Activated naive CD8-positive, alpha-beta T cell treated with anti-CD3 and anti-CD28 coated beads, Interleukin-2, amount 50 U/mL, for 24 hours (primary cell): ENCODE measurements around the gene RO60.

Source experiments
- ATAC-seq: fragments of 150-1000 bp; cut with Tn5 transposase; one replicate; pipeline ENCODE4 v1.10.0; 2021
- DNase-seq: peaks from one replicate; pipeline ENCODE4 v3.0.0; 2021
- H3K27ac Mint-ChIP-seq: one replicate; pipeline ENCODE4 v1.8.0; 2021; ENCODE audit warnings: mild to moderate bottlenecking, mixed read lengths
- H3K27me3 Mint-ChIP-seq: one replicate; pipeline ENCODE4 v1.8.0; 2021; ENCODE audit warnings: mixed read lengths
- H3K36me3 Mint-ChIP-seq: one replicate; pipeline ENCODE4 v1.8.0; 2021; ENCODE audit warnings: low read depth, mixed read lengths
- H3K4me1 Mint-ChIP-seq: one replicate; pipeline ENCODE4 v1.8.0; 2021; ENCODE audit warnings: mixed read lengths
- H3K4me3 Mint-ChIP-seq: one replicate; pipeline ENCODE4 v1.8.0; 2021; ENCODE audit warnings: mild to moderate bottlenecking, moderate library complexity, mixed read lengths
- H3K9me3 Mint-ChIP-seq: one replicate; pipeline ENCODE4 v1.8.0; 2021; ENCODE audit warnings: mixed read lengths

The RO60 gene

GRCh38 chr1:193077991-193078390, 18.6 kb downstream of the RO60 start:
- peaks cover 3% of the 10 kb centered on the region for H3K9me3 Mint-ChIP-seq
- peaks cover 63% of the 10 kb centered on the region for H3K36me3 Mint-ChIP-seq
- no peak overlapping the region for H3K27ac Mint-ChIP-seq
- H3K4me1 Mint-ChIP-seq, result peaks cover 5% of the 10 kb centered on the region
- no peak overlapping the region for H3K4me3 Mint-ChIP-seq
- ATAC-seq (no peak), DNase-seq (no peak)
- no peaks in the 10 kb centered on the region for H3K27me3 Mint-ChIP-seq

GRCh38 chr1:193079187-193079586, 19.8 kb downstream of the RO60 start:
- Mint-ChIP-seq H3K4me3 (no peak overlapping the region), H3K27me3 (no peaks in the 10 kb centered on the region), H3K9me3 (peaks cover 3% of the 10 kb centered on the region), H3K4me1 (peaks cover 5% of the 10 kb centered on the region), H3K36me3 (peaks cover 61% of the 10 kb centered on the region), H3K27ac (no peak overlapping the region)
- no peak for ATAC-seq
- DNase-seq, result no peak

GRCh38 chr1:193083365-193084088, 24.1 kb downstream of the RO60 start:
- H3K36me3 Mint-ChIP-seq, result peaks cover 44% of the 10 kb centered on the region
- H3K4me1 Mint-ChIP-seq, result no peaks in the 10 kb centered on the region
- no peaks in the 10 kb centered on the region for H3K27me3 Mint-ChIP-seq
- ATAC-seq, result no peak
- DNase-seq, result no peak
- no peaks in the 10 kb centered on the region for H3K9me3 Mint-ChIP-seq
- H3K4me3 Mint-ChIP-seq, result no peak overlapping the region
- H3K27ac Mint-ChIP-seq, result no peak overlapping the region

GRCh38 chr1:193085263-193085662, 25.9 kb downstream of the RO60 start:
- H3K4me3 Mint-ChIP-seq, result no peak overlapping the region
- ATAC-seq, result no peak
- peaks cover 33% of the 10 kb centered on the region for H3K36me3 Mint-ChIP-seq
- no peaks in the 10 kb centered on the region for H3K4me1 Mint-ChIP-seq
- H3K27ac Mint-ChIP-seq, result no peak overlapping the region
- H3K9me3 Mint-ChIP-seq, result no peaks in the 10 kb centered on the region
- no peak for DNase-seq
- H3K27me3 Mint-ChIP-seq, result no peaks in the 10 kb centered on the region

GRCh38 chr1:193086342-193086741, 26.9 kb downstream of the RO60 start:
- Mint-ChIP-seq H3K27me3 (no peaks in the 10 kb centered on the region), H3K4me3 (no peak overlapping the region), H3K36me3 (peaks cover 29% of the 10 kb centered on the region), H3K27ac (no peak overlapping the region), H3K9me3 (no peaks in the 10 kb centered on the region), H3K4me1 (no peaks in the 10 kb centered on the region)
- ATAC-seq (no peak), DNase-seq (no peak)

- Mint-ChIP-seq H3K27me3 (no peaks in the 10 kb centered on the region), H3K27ac (no peak overlapping the region)
These were observed 28.5 kb downstream of the RO60 start for GRCh38 chr1:193087893-193088292.

GRCh38 chr1:193090865-193091264, 31.5 kb downstream of the RO60 start:
- Mint-ChIP-seq H3K27ac (no peak overlapping the region), H3K4me1 (no peaks in the 10 kb centered on the region), H3K36me3 (peaks cover 13% of the 10 kb centered on the region), H3K9me3 (no peaks in the 10 kb centered on the region), H3K4me3 (no peak overlapping the region), H3K27me3 (no peaks in the 10 kb centered on the region)
- no peak for ATAC-seq
- no peak for DNase-seq

More at GRCh38 chr1:193087893-193088292, 28.5 kb downstream of the RO60 start:
- no peak for ATAC-seq
- DNase-seq, result no peak
- Mint-ChIP-seq H3K4me1 (no peaks in the 10 kb centered on the region), H3K4me3 (no peak overlapping the region), H3K36me3 (peaks cover 20% of the 10 kb centered on the region), H3K9me3 (no peaks in the 10 kb centered on the region)

GRCh38 chr1:193094112-193094511, 34.7 kb downstream of the RO60 start:
- no peak for ATAC-seq
- Mint-ChIP-seq H3K9me3 (no peaks in the 10 kb centered on the region), H3K4me3 (no peak overlapping the region), H3K4me1 (no peaks in the 10 kb centered on the region), H3K27ac (no peak overlapping the region), H3K36me3 (peaks cover 21% of the 10 kb centered on the region), H3K27me3 (no peaks in the 10 kb centered on the region)
- DNase-seq, result no peak

GRCh38 chr1:193102662-193103061, 43.2 kb downstream of the RO60 start:
- H3K4me1 Mint-ChIP-seq, result peaks cover 18% of the 10 kb centered on the region
- no peak overlapping the region for H3K4me3 Mint-ChIP-seq
- DNase-seq (no peak), ATAC-seq (no peak)
- H3K27me3 Mint-ChIP-seq, result no peaks in the 10 kb centered on the region
- peaks cover 6% of the 10 kb centered on the region for H3K36me3 Mint-ChIP-seq
- no peaks in the 10 kb centered on the region for H3K9me3 Mint-ChIP-seq
- no peak overlapping the region for H3K27ac Mint-ChIP-seq

GRCh38 chr1:193103759-193104501, 44.5 kb downstream of the RO60 start:
- H3K27me3 Mint-ChIP-seq, result no peaks in the 10 kb centered on the region
- no peak for DNase-seq
- peaks cover 6% of the 10 kb centered on the region for H3K36me3 Mint-ChIP-seq
- peaks cover 18% of the 10 kb centered on the region for H3K4me1 Mint-ChIP-seq
- no peaks in the 10 kb centered on the region for H3K9me3 Mint-ChIP-seq
- peak overlapping the region; percentile 69 for H3K27ac Mint-ChIP-seq
- ATAC-seq, result no peak
- peak overlapping the region; percentile 91 for H3K4me3 Mint-ChIP-seq

- Mint-ChIP-seq H3K36me3 (peaks cover 6% of the 10 kb centered on the region), H3K27me3 (no peaks in the 10 kb centered on the region), H3K4me3 (peak overlapping the region; percentile 91), H3K9me3 (no peaks in the 10 kb centered on the region), H3K27ac (peak overlapping the region; percentile 86), H3K4me1 (peaks cover 18% of the 10 kb centered on the region)
- peak; percentile 29 for ATAC-seq
- peak; percentile 34 for DNase-seq
These were observed 45.1 kb downstream of the RO60 start for GRCh38 chr1:193104502-193104906.

- DNase-seq, result peak; percentile 70
- peak within 1 kb of the TSS; percentile 86 for H3K27ac Mint-ChIP-seq
These were observed 45.8 kb downstream of the RO60 start, which contains the start of gene GLRX2 for GRCh38 chr1:193104907-193105820. GLRX2 (minus strand) TSS chr1:193105414; CDS start chr1:193105382, 32 bp downstream.

GRCh38 chr1:193105821-193106177, 46.4 kb downstream of the RO60 start:
- H3K4me1 Mint-ChIP-seq, result peaks cover 18% of the 10 kb centered on the region
- peak overlapping the region; percentile 91 for H3K4me3 Mint-ChIP-seq
- H3K36me3 Mint-ChIP-seq, result no peaks in the 10 kb centered on the region
- DNase-seq, result no peak
- no peaks in the 10 kb centered on the region for H3K9me3 Mint-ChIP-seq
- no peak for ATAC-seq
- peak overlapping the region; percentile 72 for H3K27ac Mint-ChIP-seq
- no peaks in the 10 kb centered on the region for H3K27me3 Mint-ChIP-seq

More at GRCh38 chr1:193104907-193105820, 45.8 kb downstream of the RO60 start, which contains the start of gene GLRX2:
- Mint-ChIP-seq H3K36me3 (peaks cover 6% of the 10 kb centered on the region), H3K4me1 (peaks cover 18% of the 10 kb centered on the region), H3K9me3 (no peaks in the 10 kb centered on the region), H3K4me3 (peak within 1 kb of the TSS; percentile 91), H3K27me3 (no peaks in the 10 kb centered on the region)
- peak; percentile 91 for ATAC-seq

GRCh38 chr1:193108471-193108870, 49.1 kb downstream of the RO60 start:
- H3K27ac Mint-ChIP-seq, result no peak overlapping the region
- peaks cover 13% of the 10 kb centered on the region for H3K4me1 Mint-ChIP-seq
- no peak for DNase-seq
- no peak overlapping the region for H3K4me3 Mint-ChIP-seq
- ATAC-seq, result no peak
- H3K27me3 Mint-ChIP-seq, result no peaks in the 10 kb centered on the region
- H3K36me3 Mint-ChIP-seq, result no peaks in the 10 kb centered on the region
- no peaks in the 10 kb centered on the region for H3K9me3 Mint-ChIP-seq
